Left ventricle myocardium superior (tissue), 1 donor: ENCODE results near the gene TRNAU1AP. TPM values are rescaled to one million over a fixed set of nuclear protein-coding genes. Genes with fewer than 3 reads are reported as not detected.
"Not testable (repeated sequence)": the region's sequence is repeated elsewhere in the genome, so short reads cannot be mapped to it uniquely, and the experiment has no call there.

Experiments used
- ATAC-seq: fragments of 200-7000 bp; cut with Tn5 transposase; one replicate; pipeline ENCODE4 v1.9.1; 2020; ENCODE audit warnings: mild to moderate bottlenecking, moderate library complexity
- DNase-seq: peaks from one replicate; pipeline ENCODE4 v3.0.0-alpha.2; 2020
- intact Hi-C: fragments of 100-400 bp; cut with micrococcal nuclease; formaldehyde crosslinking; loops from one replicate; pipeline ENCODE4 v1.11.0; 2022
- total RNA-seq: library from RNA; stranded (reverse); fragmentation: NEBNext Ultra II Directional; extraction: Animal tissue kit (Norgen Biotek cat#: 25700); gene quantifications from one replicate; pipeline ENCODE4 v1.2.1, GENCODE V29; 2021
- donor health status: DM: no; HTN: yes; CAD: no; lungs with severe emphysema.

The TRNAU1AP gene
- total RNA-seq, 1 donor from 2014 or later: 14.5 TPM

GRCh38 chr1:28519946-28520725 lies 32.7 kb upstream of the TRNAU1AP start:
- intact Hi-C loops: no loop called here
- DNase-seq (no peak), ATAC-seq (no peak)

- ATAC-seq, intact Hi-C loops, DNase-seq: not testable (repeated sequence)
Measured at GRCh38 chr1:28520796-28521195, 32.1 kb upstream of the TRNAU1AP start.

- no peak for DNase-seq
- no peak for ATAC-seq
- intact Hi-C loops: no loop called here
Measured at GRCh38 chr1:28521502-28522164, 31.3 kb upstream of the TRNAU1AP start.

GRCh38 chr1:28522537-28522936 lies 30.3 kb upstream of the TRNAU1AP start:
- intact Hi-C loops, ATAC-seq, DNase-seq: not testable (repeated sequence)

GRCh38 chr1:28525002-28525642 lies 27.8 kb upstream of the TRNAU1AP start:
- DNase-seq, intact Hi-C loops, ATAC-seq: not testable (repeated sequence)

GRCh38 chr1:28526886-28527285 lies 26.0 kb upstream of the TRNAU1AP start:
- intact Hi-C loops: no loop called here
- ATAC-seq: no peak
- DNase-seq: no peak

- ATAC-seq (no peak), DNase-seq (no peak)
Measured at GRCh38 chr1:28530456-28530855, 22.4 kb upstream of the TRNAU1AP start.

GRCh38 chr1:28534671-28535070 lies 18.2 kb upstream of the TRNAU1AP start:
- intact Hi-C loops: no loop called here
- DNase-seq: no peak

More at GRCh38 chr1:28530456-28530855, 22.4 kb upstream of the TRNAU1AP start:
- intact Hi-C loops: no loop called here

GRCh38 chr1:28535180-28535579 lies 17.7 kb upstream of the TRNAU1AP start:
- intact Hi-C loops: no loop called here
- ATAC-seq (no peak), DNase-seq (no peak)

More at GRCh38 chr1:28534671-28535070, 18.2 kb upstream of the TRNAU1AP start:
- ATAC-seq: no peak

GRCh38 chr1:28537457-28538199 lies 15.3 kb upstream of the TRNAU1AP start:
- intact Hi-C loops: no loop called here
- ATAC-seq (peak; percentile 45), DNase-seq (no peak)

GRCh38 chr1:28538286-28538685 lies 14.6 kb upstream of the TRNAU1AP start:
- intact Hi-C loops: no loop called here
- DNase-seq (no peak), ATAC-seq (no peak)

- no peak for DNase-seq
- intact Hi-C loops: no loop called here
- ATAC-seq: no peak
Measured at GRCh38 chr1:28540651-28541050, 12.2 kb upstream of the TRNAU1AP start.

- intact Hi-C loops, ATAC-seq, DNase-seq: not testable (repeated sequence)
Measured at GRCh38 chr1:28541414-28542015, 11.4 kb upstream of the TRNAU1AP start.

GRCh38 chr1:28545246-28545628 lies 7.6 kb upstream of the TRNAU1AP start:
- intact Hi-C loops: no loop called here
- ATAC-seq (no peak), DNase-seq (no peak)

GRCh38 chr1:28548318-28548717 lies 4.6 kb upstream of the TRNAU1AP start:
- ATAC-seq: no peak
- no peak for DNase-seq
- intact Hi-C loops: no loop called here

GRCh38 chr1:28551381-28551780 lies 1.5 kb upstream of the TRNAU1AP start:
- no peak for DNase-seq
- no peak for ATAC-seq
- intact Hi-C loops: no loop called here

- no peak for ATAC-seq
Measured at GRCh38 chr1:28560886-28561285, 8.0 kb downstream of the TRNAU1AP start.

GRCh38 chr1:28564310-28564709 lies 11.4 kb downstream of the TRNAU1AP start:
- DNase-seq (no peak), ATAC-seq (no peak)
- intact Hi-C loops: no loop called here

More at GRCh38 chr1:28560886-28561285, 8.0 kb downstream of the TRNAU1AP start:
- intact Hi-C loops: no loop called here
- DNase-seq: no peak

- ATAC-seq (no peak), DNase-seq (no peak)
- intact Hi-C loops: no loop called here
Measured at GRCh38 chr1:28565040-28565439, 12.2 kb downstream of the TRNAU1AP start.
